ENCODE results near the gene TSC2.

GRCh38 chr16:2043667-2044451 is 3.9 kb upstream of the TSC2 start:
- TF ChIP-seq, protein P1, sequence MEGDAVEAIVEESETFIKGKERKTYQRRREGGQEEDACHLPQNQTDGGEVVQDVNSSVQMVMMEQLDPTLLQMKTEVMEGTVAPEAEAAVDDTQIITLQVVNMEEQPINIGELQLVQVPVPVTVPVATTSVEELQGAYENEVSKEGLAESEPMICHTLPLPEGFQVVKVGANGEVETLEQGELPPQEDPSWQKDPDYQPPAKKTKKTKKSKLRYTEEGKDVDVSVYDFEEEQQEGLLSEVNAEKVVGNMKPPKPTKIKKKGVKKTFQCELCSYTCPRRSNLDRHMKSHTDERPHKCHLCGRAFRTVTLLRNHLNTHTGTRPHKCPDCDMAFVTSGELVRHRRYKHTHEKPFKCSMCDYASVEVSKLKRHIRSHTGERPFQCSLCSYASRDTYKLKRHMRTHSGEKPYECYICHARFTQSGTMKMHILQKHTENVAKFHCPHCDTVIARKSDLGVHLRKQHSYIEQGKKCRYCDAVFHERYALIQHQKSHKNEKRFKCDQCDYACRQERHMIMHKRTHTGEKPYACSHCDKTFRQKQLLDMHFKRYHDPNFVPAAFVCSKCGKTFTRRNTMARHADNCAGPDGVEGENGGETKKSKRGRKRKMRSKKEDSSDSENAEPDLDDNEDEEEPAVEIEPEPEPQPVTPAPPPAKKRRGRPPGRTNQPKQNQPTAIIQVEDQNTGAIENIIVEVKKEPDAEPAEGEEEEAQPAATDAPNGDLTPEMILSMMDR (IDR thresholded peaks at IDR 0.05): no peak
- no peak for TF ChIP-seq POLR2AphosphoS5 (IDR thresholded peaks at IDR 0.05)
